Frontal cortex (tissue), 4 donors: ENCODE data around the gene DHX35. TPM values are rescaled to one million over a fixed set of nuclear protein-coding genes. Genes with fewer than 3 reads are reported as not detected.

Source experiments
- DNase-seq, 2 donors: peaks; one replicate each; pipeline ENCODE4 v3.0.0; 2012; ENCODE audit warnings: low spot score in 2 of 2
- FAIRE-seq: peaks from 2 replicates; lab custom pipeline; 2012; peaks lifted over from hg19 to GRCh38; lab: Jason Lieb, UNC
- total RNA-seq: library from RNA; depleted of rRNA; stranded (reverse); fragments of >200 nt; gene quantifications from one replicate; pipeline ENCODE4 v1.2.3, GENCODE V29; 2014
- donor health status: control.
- donor health status: control.
- donor health status: control.

DHX35 gene
- total RNA-seq, 1 donor from 2014 or later = 15.5 TPM

DNA sequence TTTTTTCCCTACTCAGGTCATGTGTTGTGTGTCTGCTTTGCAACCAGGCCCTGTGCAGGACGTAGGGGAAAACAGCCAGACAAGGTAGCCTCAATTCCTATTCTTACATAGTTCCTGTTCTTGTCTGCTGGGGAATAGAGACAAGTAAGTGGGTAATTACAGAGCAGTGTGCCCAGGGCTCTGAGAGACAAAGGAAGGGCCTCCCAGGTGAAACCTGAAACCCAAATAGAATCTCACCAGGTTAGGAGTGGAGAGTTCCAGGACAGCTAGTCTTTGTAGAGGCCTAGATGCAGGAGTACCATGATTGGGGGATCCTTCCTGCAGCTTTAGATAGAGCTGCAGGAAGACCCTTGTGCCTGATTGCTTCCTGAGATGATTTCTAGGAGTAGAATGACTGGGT is 48.4 kb downstream of the DHX35 start:
- DNase-seq = no peak
- FAIRE-seq = no peak

DNA sequence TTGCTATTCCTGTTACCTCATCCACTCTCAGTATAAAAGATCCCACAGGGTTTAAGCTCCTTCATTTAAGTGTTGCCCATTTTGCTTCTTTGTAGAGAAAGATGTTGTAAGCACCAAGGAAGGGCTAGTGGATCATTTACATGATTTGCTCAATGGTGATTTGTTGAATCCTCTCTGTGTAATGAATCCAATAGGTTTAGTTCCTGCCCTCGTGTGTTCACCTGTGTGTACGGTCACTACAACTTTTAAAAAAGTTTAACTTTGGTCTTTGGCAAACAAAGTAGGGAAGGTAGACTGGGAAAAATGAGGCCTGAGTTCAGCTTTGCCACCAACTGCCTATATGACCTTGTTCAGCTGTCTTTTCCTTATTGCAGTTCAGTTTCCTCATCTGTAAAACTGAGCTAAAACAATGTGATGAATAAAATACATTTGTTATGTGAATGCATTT is 51.5 kb downstream of the DHX35 start:
- DNase-seq (no peak), FAIRE-seq (no peak)

DNA sequence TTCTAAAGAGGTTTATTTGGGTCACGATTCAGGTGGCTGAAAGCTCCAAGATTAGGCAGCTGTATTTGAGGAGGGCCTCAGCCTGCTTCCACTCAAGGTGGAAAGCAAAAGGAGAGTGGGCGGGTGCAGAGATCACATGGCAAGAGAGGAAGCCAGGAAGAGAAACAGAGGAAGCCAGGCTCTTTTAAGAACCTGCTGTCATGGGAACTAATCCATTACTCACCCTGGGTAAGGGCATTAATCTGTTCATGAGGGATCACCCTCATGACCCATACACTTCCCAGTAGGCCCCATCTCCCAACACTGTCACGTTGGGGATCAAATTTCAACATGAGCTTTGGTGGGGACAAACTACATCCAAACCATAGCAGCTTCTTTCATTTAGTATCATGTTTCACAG is 53.9 kb downstream of the DHX35 start:
- DNase-seq (no peak), FAIRE-seq (no peak)

DNA sequence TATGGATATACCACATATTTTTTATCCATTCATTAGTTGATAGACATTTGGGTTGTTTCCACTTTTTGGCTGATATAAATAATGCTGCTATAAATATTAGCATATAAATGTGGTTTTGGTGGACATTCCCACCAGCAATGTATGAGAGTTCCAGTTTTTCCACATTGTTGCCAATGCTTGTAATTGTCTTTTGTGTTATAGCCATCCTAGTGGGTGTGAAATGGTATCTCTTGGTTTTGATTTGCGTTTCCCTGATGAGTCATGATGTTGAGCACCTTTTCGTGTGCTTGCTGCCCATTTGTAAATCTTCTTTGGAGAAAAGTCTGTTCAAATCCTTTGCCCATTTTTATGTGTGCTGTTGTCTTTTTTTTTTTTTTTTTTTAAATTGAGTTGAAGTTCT is 54.4 kb downstream of the DHX35 start:
- FAIRE-seq (no peak), DNase-seq (no peak)

DNA sequence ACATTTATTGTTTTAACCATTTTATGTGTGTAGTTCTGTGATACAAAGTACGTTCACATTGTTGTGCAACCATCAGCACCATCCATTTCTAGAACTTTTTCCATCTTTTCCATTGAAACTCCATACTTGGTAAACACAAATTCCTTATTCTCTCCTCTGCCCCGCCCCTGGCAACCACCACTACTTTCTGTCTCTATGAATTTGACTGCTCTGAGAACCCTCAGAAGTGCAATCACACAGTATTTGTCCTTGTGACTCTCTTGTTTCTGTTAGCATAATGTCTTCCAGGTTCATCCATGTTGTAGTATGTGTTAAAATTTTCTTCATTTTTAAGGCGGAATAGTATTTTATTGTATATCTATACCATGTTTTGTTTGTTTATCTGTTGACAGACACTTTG is 56.9 kb downstream of the DHX35 start:
- no peak for DNase-seq
- FAIRE-seq = no peak

DNA sequence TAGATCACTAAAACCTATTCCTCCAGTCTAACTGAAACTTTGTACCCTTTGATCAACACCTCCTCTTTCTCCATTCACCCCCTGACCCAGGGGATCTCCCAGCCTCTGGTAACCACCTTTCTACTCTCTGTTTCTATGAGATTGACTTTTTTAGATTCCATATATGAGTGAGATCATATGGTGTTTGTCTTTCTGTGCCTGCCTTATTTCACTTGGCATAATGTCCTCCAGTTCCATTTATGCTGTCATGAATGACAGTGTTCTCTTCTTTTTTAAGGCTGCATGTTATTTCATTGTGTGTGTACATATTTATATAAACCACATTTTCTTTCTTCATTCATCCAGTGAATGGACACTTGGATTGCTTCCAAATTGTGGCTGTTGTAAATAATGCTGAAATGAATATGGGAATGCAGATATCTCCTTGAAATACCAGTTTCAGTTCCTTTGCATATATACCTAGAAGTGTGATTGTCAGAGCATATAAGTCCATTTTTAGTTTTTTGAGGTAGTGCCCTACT is 57.7 kb downstream of the DHX35 start:
- FAIRE-seq (no peak), DNase-seq (no peak)

DNA sequence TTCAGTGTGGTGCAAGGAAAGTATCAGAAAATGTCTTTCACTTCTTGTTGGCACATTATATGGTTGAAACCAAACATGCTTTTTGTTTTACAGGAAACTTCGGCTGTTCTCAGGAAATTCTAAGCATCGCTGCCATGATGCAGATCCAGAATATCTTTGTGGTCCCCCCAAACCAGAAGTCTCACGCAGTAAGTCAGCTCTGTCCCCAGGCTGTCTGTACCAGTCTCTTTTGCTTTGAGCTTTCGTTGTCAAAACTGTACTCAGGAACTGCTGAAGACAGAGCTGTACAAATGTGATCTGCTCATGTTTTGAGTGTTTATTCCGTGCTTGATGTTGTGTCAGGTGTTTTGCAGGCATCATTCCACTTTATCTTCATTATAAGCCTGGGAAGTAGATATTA is 59.6 kb downstream of the DHX35 start:
- DNase-seq = no peak
- no peak for FAIRE-seq

DNA sequence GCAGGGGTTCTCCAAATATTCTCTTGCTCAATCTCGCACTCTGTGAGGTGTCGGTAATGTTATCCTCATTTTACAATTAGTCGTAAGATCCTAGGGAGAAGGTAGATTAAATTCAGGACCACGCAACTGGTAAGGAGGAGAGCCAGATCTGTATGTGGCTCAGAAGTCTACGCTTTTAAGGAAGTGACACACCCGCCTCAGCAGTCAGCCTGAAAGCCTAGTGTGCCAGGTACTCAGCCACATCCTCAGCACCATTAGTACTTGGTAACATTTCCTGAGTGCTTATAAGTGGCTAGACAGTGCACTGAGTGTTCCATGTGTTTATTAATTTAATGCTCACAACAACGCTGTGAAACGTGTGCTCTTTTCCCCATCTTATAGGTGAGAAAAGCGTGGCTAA is 63.7 kb downstream of the DHX35 start:
- FAIRE-seq = no peak
- DNase-seq = no peak

DNA sequence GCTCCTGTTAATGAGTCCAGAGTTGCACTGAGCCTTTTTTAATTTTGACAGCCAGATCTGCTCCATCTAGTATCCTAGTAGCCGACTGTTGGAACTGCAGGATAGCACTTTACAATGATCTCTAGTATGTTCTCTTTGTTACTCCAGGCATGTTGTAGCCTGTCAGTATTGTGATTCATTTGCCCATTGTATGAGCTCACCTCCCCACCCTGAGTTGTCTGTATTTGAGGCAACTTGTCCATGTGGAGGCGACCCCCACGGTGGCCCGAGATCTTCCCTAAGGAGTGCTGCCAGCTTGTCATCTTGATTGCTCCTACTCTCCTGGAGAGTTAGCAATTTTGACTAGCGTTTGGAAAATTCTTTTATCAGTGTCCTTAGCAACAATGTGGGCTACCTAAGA is 67.2 kb downstream of the DHX35 start:
- FAIRE-seq (no peak), DNase-seq (no peak)

DNA sequence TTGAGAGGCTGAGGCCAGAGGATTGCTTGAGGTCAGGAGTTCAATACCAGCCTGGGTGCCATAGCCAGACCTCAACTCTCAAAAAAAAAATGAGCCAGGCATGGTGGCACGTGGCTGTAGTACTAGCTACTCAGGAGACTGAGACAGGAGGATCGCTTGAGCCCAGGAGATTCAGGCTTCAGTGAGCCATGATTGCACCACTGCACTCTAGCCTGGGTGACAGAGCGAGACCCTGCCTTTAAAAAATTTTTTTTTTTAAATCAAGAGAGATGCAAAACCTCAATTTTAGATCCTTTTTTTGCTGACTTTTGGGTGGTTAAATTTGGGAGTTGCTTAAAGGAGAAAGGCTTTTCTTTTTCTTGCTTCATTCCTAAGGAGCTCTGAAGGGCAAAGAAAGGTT is 70.9 kb downstream of the DHX35 start:
- FAIRE-seq (no peak), DNase-seq (no peak)

DNA sequence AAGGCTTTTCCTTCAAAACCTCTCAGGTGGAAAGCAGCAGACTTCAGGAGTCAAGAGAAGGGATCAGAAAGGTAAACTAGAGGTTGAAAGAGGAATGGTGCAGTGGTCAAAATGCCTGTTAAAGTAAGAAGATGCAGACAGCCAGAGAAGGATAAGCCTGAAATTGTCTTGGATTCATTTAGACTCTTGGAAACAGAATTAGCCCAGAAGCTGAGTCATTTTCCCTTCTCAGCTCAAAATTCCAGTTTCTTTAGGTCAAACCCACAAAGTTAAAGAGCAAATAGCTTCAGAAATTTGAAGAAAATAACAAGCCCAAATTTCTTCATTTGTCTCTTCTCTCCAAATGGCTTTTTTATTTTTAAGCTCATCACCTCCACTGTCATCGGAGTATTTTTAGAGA is 73.9 kb downstream of the DHX35 start:
- no peak for FAIRE-seq

DNA sequence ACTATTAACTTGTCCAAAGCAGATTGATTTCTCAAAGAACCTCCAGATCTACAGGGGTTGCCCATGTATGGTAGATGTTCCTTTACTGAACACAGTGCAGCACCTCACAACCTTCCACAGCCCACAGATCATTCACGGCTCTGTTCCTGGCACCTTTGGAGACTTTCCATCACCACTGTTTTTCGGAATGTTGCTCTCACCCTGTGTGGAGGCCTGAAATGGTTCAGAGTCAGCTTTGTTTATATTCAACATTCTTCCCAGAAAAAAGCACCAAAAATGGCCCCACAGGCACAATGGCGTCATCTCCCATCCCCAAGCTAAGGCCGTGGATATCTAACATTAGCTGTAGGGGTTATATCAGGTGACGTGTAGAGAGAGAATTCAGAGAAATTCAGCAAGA is 74.7 kb downstream of the DHX35 start:
- no peak for DNase-seq
- FAIRE-seq = no peak

More for the DNA sequence above, 73.9 kb downstream of the DHX35 start:
- no peak for DNase-seq

DNA sequence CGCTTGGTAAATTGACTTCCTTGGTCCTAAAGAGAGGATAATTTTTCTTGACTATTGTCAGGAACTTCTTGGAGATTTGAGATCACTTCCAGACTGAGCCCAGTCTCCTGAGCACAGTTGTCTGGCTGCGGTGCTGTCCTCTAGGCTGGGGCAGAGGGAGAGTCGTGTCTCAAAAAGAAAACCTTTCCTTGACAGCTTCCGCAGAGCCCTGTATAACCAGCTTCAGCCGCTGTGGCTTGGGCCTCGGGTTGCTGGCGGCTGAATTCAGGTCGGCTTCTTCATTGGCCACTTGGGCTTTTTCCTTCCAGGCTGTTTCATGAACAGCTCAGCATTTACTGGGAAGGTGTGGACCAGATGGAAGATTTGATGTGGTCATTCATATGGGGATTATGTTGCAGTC is 75.9 kb downstream of the DHX35 start:
- FAIRE-seq (no peak), DNase-seq (no peak)

DNA sequence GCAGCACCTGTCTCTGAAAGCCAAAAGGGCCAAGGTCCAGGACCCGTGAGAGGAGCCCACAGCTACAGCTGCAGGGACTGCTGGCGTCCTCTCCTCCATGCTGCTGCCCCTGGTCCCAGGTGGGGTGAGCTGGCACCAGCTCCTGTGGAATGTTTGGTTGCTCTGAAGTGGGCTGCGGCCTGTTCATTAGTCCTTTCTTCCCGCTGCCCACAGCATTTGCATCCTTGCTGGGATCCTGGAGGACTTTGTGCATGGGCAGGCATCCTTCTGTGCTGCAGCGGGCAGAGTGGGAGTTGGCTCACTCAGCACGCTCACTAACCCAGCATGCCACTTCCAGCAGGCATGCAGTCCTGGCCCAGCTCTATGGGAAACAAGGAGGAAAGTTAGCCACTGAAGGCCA is 76.4 kb downstream of the DHX35 start:
- FAIRE-seq (no peak), DNase-seq (no peak)

DNA sequence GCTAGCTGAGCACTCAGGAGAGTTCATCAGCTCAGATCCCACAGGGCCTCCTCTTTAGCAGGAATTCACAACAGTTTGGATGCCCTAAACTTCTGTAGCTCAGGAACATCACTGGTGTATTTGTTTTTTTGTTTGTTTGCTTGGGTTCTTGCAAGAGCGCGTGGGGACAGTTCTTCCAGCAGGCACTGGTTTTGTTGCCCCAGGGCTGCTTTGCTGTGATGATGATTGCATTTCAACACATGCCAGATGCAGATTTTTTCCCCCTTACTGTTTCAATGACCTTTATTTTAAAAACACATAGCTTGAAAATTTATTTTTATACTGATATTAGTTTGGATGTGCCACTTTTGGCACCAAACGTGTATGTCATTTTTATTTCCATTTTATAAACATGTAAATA is 77.1 kb downstream of the DHX35 start:
- FAIRE-seq (no peak), DNase-seq (no peak)

DNA sequence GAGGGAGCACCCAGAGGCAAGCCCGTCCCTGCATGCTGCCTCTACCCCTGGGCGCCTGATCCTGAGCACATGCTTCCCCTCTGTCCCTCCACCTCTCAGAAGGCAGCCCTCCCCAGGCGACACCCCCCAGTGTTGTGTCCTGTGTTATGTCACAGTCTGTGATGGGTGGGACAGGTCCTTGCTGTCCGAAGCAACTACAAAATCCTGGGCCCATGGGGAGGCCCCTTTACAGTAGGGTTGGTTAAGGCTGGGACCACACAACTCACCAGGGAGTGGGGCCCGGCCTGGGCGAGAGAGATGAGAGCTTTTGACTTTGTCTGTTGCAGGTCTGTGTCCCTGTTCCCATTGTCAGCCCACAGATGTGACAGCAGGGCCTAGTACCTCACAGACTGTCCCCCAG is 78.0 kb downstream of the DHX35 start:
- FAIRE-seq = no peak
- no peak for DNase-seq

DNA sequence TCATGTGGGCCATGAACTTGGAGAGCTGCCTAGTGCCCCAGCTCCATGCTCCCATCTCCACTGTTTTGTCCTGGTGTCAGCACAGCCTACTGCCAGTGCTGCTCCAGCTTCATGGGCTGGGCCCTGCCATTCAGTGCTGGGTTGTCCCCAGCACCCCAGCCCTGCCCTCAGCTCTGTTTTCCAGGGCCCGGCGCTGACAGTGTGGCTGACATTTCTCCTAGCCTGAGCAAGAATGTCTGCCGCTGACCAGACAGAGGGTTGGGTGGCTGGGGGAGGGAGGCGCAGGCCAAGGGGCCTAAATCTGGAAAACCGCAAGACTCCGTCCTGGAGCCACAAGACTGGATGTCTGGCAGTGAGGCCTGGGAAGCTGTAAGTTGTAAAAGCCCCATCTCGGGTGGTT is 78.9 kb downstream of the DHX35 start:
- FAIRE-seq (no peak), DNase-seq (no peak)

DNA sequence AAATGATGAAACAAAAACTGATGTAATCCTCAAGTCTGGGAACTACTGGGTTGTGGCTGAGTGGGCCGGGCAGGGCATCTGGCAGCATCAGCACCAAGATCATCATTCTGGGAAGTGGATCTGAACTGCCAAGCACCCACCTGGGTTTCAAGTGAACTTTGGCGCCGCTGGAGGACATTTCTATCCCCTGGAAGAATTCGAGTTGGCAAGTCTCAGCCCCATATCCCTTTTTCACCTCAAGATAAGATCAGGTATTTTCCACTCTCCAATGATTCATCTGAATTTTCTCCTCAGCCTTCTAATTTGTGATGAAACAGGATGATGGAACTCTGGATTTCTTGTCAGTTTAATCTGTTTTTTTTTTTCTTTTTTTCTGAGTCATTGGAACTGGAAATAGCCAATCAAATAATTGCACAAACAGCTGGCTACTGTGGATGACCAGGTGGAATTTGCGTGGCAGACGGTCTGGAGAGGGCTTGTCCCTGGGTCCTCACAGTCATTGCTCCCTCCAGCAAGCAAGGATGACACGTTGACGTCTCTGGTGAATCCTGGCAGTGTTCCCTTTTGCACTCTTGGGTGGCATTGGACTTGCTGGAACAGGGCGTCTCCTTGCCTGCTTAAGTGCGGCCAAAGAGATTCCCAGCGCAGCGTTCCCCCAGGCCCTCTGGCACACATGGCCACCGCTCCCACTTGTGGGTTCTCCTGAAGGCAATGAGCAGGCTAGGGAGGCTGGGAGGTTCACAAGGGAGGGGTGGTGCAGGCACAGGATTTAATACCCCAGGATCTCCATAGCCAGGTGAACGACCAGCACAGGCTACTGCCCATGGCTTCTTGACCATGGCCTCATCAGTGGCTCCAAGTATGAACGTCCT is 80.4 kb downstream of the DHX35 start:
- FAIRE-seq = no peak
- no peak for DNase-seq

DNA sequence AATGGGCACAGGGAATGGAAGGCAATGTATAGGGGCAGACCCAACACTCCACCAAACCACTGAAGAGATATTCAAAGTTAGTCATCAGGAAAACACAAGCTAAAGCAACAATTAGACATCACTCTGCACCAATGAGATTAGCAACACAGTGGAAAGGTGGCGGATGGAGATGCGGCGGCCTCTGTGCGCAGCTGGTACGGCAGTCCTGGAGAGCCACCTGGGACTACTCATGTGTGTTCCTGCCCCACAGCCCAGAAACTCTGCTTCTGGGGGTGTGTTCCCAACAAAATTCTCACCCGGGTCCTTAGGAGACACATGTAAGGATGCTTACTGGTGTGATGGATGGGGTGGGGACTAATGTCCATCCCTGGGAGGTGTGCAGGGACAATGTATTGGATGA is 82.4 kb downstream of the DHX35 start:
- FAIRE-seq (no peak), DNase-seq (no peak)

DNA sequence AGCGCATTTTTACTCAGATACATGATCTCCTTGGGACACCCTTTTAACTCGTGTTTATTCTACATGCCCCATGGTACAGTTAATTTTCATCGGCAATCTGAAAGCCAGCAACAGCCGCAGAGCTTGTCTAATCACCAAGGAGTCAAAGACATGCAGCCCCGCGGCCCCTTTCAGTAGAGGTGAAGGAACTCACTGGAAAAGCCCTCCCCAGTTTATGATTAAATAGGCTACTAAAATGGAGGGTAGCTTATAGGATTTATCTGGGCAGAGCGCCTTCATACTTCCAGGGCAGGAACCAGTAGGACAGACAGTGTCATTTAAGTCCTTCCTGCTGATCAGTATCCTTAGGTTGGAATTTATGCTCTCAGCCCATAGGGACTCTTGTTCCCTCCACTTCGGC is 83.5 kb downstream of the DHX35 start:
- DNase-seq (no peak), FAIRE-seq (no peak)

DNA sequence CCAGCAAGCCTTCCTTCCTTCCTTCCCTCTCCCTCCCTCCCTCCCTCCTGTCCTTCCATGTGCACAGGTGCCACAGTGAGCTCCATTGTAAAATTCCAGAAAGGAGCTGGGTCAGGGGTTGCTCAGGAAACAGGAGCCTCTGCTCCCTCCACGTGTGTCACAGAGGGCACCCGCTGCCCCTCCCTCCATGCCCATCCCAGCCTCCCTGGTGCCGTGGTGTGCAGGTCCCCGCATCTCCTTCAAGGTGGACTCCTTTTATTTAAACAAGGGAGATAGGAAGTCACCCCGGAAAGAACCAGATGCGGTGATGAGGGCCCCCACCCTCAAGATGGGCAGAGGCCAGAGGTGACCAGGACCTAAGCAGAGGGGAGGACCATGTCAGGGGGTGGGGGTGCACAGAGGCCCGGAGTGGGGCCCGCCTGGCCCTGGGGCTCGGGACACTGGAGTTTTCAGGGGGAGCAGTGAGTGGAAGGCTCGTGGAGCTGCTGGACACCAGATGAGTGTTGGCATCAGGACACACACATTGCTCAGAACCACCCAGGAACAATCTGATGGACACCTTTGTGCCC is 85.4 kb downstream of the DHX35 start:
- no peak for DNase-seq
- no peak for FAIRE-seq
